Spleen (tissue), 13 donors: ENCODE results near the gene ZCCHC8. TPM values are rescaled to one million over a fixed set of nuclear protein-coding genes. Genes with fewer than 3 reads are reported as not detected.

Experiments
- DNase-seq: peaks from one replicate; pipeline ENCODE4 v3.0.0-alpha.2; 2020
- H3K27ac ChIP-seq, 8 donors: fragments of 200-600 bp; sonication (generic) in 7 of 8; 1 replicate in 4 of 8; 2 replicates in 4 of 8; pipeline versions ENCODE4 v1.5.0 to v1.8.0; 2016 to 2021; ENCODE audit warnings: inconsistent platforms in 4 of 8, mild to moderate bottlenecking in 4 of 8, moderate library complexity in 1 of 8
- H3K27me3 ChIP-seq, 7 donors: fragments of 200-600 bp; sonication (generic) in 6 of 7; replicated peaks in 1 of 7; 1 replicate in 4 of 7; 2 replicates in 3 of 7; pipeline versions ENCODE4 v1.5.0 to v1.8.0; 2016 to 2021; ENCODE audit warnings: inconsistent platforms in 3 of 7, mild to moderate bottlenecking in 1 of 7
- H3K36me3 ChIP-seq, 6 donors: fragments of 200-600 bp; sonication (generic) in 5 of 6; 1 replicate in 4 of 6; 2 replicates in 2 of 6; pipeline versions ENCODE4 v1.5.0 to v1.8.0; 2016 to 2021; ENCODE audit warnings: inconsistent platforms in 2 of 6
- H3K4me1 ChIP-seq, 6 donors: fragments of 200-600 bp; sonication (generic) in 5 of 6; 1 replicate in 3 of 6; 2 replicates in 3 of 6; pipeline versions ENCODE4 v1.5.0 to v1.8.0; 2016 to 2021; ENCODE audit warnings: inconsistent platforms in 3 of 6
- H3K4me3 ChIP-seq, 8 donors: fragments of 200-600 bp; sonication (generic) in 7 of 8; 1 replicate in 4 of 8; 2 replicates in 4 of 8; pipeline versions ENCODE4 v1.5.0 to v1.8.0; 2016 to 2021; ENCODE audit warnings: inconsistent platforms in 4 of 8, mild to moderate bottlenecking in 4 of 8, moderate library complexity in 2 of 8
- H3K9me3 ChIP-seq, 8 donors: fragments of 200-600 bp; sonication (generic) in 7 of 8; 1 replicate in 4 of 8; 2 replicates in 4 of 8; pipeline versions ENCODE4 v1.5.0 to v1.8.0; 2016 to 2021; ENCODE audit warnings: inconsistent platforms in 4 of 8
- POLR2A ChIP-seq, 3 donors: fragments of 450-650 bp; IDR thresholded peaks; one replicate each; pipeline ENCODE4 v1.5.1; 2017; ENCODE audit warnings: antibody characterized with exemption in 3 of 3, mild to moderate bottlenecking in 1 of 3
- POLR2AphosphoS5 ChIP-seq, 3 donors: sonication (generic); formaldehyde crosslinking; IDR thresholded peaks; one replicate each; pipeline ENCODE4 v1.5.1; 2017; ENCODE audit warnings: antibody characterized with exemption in 3 of 3
- WGBS, 5 donors: extraction: QIAGEN DNeasy Blood & Tissue Kit in 3 of 5; methylation state at CpG; one replicate each; pipeline versions ENCODE4 v1.1.5 to v1.1.7; 2013 to 2018; 5-methylcytosine and 5-hydroxymethylcytosine counted together
- intact Hi-C: fragments of 100-400 bp; cut with DNase I; formaldehyde crosslinking; loops from one replicate; pipeline ENCODE4 v1.15.0; 2023; ENCODE audit warnings: low total_unique reads
- long read RNA-seq, 2 donors: transcript quantifications; one replicate each; lab custom pipeline, GENCODE V29; 2026
- polyA plus RNA-seq, 3 donors: library from polyadenylated mRNA; stranded (reverse); fragments of 200-250 nt; gene quantifications; one replicate each; pipeline ENCODE4 v1.2.1, GENCODE V29; 2013
- total RNA-seq, 7 donors: library from RNA; depleted of rRNA in 3 of 7; stranded (reverse); fragments of >200 nt in 3 of 7; fragmentation: NEBNext Ultra II Directional in 4 of 7; extraction: Animal tissue kit (Norgen Biotek cat#: 25700) in 4 of 7; gene quantifications; one replicate each; pipeline versions ENCODE4 v1.1.0 to v1.2.1, GENCODE V29; 2016 to 2021
- TF ChIP-seq, protein P1 (sequence below), 11 experiments: fragments of 200-600 bp in 7 of 11; fragments of 450-650 bp in 4 of 11; sonication (generic) in 4 of 11; IDR thresholded peaks in 8 of 11; conservative IDR thresholded peaks in 3 of 11; 1 replicate in 7 of 11; 2 replicates in 4 of 11; pipeline versions ENCODE4 v1.4.0 to v1.8.0; 2016 to 2021; ENCODE audit warnings: antibody characterized with exemption in 11 of 11, inconsistent platforms in 4 of 11, mild to moderate bottlenecking in 1 of 11
- donor health status: healthy with polysubstance abuse.
- donor health status: DM: no; HTN: no; CAD: no; lungs with moderate emphysema.
- donor health status: DM: no; HTN: no; CAD: no.
- donor health status: Bipolar disorder and iron deficiency.
- donor health status: healthy.
- donor health status: DM: no; HTN: no; CAD: no.
- donor health status: DM: yes; HTN: yes; CAD: no.

The ZCCHC8 gene
- total RNA-seq (10 to 100 TPM; 28.2 to 37.1 (median 31.1) TPM), polyA plus RNA-seq (10 to 100 TPM; 20.6 to 25.9 (median 24.5) TPM)
- long read RNA-seq, donor 1 = 0 reads
- long read RNA-seq, donor 2 = 0 reads

DNA sequence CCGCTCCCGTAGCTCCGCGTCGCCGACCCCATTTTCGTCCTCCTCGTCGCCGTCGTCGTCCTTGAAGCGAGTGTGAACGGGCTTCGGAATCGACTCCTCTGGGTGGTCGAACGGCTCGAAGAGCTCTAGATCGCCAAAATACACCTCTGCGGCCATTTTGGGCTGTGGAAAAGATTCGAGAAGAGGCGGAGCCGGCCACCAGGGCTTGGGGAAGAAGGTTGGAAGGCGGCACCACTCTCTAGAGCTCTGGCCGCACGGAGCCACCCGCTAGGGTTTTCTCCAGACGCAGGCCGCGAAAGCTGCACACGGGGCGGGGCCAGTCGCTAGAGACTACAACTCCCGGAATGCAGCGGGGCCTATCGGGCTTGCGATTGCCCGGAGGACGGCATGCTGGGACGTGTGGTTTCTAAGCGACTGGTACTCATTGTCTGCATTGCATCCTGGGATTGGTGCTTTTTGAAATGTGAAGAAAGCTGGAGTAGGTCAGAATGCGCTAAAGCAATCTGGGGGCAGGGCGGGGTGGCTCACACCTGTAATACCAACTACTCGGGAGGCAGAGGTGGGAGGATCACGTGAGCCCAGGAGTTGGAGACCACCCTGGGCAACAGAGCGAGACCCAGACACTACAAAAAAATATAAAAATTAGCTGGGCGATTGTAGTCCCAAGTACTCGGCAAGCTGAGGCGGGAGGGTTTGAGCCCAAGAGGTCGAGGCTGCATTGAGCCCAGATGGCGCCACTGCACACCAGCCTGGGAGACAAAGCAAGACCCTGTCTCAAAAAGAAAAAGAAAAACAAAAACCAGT is at the start of gene ZCCHC8:
TSS of gene ZCCHC8 (minus strand) at position 248 of the 804 bp plus-strand sequence. CDS start at position 156, 92 bp downstream.
- peaks cover 0 to 53% (median 30%) of the 10 kb centered on the region in 6 donors for H3K36me3 ChIP-seq
- peaks cover 26 to 65% (median 53%) of the 10 kb centered on the region in 6 donors for H3K4me1 ChIP-seq
- DNase-seq = peak; percentile 99
- TF ChIP-seq, protein P1, sequence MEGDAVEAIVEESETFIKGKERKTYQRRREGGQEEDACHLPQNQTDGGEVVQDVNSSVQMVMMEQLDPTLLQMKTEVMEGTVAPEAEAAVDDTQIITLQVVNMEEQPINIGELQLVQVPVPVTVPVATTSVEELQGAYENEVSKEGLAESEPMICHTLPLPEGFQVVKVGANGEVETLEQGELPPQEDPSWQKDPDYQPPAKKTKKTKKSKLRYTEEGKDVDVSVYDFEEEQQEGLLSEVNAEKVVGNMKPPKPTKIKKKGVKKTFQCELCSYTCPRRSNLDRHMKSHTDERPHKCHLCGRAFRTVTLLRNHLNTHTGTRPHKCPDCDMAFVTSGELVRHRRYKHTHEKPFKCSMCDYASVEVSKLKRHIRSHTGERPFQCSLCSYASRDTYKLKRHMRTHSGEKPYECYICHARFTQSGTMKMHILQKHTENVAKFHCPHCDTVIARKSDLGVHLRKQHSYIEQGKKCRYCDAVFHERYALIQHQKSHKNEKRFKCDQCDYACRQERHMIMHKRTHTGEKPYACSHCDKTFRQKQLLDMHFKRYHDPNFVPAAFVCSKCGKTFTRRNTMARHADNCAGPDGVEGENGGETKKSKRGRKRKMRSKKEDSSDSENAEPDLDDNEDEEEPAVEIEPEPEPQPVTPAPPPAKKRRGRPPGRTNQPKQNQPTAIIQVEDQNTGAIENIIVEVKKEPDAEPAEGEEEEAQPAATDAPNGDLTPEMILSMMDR (IDR thresholded peaks at IDR 0.05 in 8 of 11, conservative IDR thresholded peaks at IDR 0.05 in 3 of 11) = peak in 8 of 11 experiments; percentile 19 to 59 (median 42)
- TF ChIP-seq POLR2AphosphoS5 (IDR thresholded peaks at IDR 0.05) (peak; percentile 98 to 99 (median 98)), POLR2A (IDR thresholded peaks at IDR 0.05) (peak; percentile 59 to 97 (median 89))
- intact Hi-C loops = no loop called here
- WGBS, 5 donors = 1 to 6% (median 1%) methylated on average over 16 to 52 of the region's 52 CpGs
- no peaks in the 10 kb centered on the region for H3K9me3 ChIP-seq
- H3K27ac ChIP-seq = peak within 1 kb of the TSS; percentile 90 to 99 (median 98)
- H3K27me3 ChIP-seq = no peaks in the 10 kb centered on the region
- H3K4me3 ChIP-seq = peak within 1 kb of the TSS; percentile 61 to 85 (median 76)

DNA sequence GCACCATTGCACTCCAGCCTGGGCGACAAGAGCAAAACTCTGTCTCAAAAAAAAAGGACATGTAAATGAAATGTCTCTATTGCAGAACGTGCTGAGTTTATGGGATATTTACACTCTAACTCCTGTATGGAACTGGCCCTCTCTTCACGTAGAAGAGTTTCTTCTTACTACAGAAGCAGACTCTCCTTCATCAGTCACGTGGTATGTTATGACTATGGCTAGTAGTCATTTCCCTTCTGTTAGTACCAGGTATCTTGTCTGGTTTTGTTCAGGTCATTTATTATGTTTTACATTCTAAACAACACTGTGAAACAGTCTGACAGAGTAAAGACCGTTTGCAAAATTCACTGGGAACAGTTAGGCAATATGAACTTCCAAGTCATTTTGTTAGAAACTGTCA is 46.6 kb upstream of the ZCCHC8 start:
- no peaks in the 10 kb centered on the region for H3K9me3 ChIP-seq
- no peak overlapping the region for H3K4me3 ChIP-seq
- intact Hi-C loops = no loop called here
- H3K27me3 ChIP-seq = no peaks in the 10 kb centered on the region
- H3K36me3 ChIP-seq = peaks cover 2 to 99% (median 35%) of the 10 kb centered on the region in 6 donors
- WGBS, 5 donors = 84 to 95% (median 85%) methylated on average over 5 of the region's 5 CpGs
- no peak overlapping the region for H3K27ac ChIP-seq
- H3K4me1 ChIP-seq = peaks cover 0 to 6% (median 0%) of the 10 kb centered on the region in 6 donors
- DNase-seq = no peak
- TF ChIP-seq POLR2AphosphoS5 (IDR thresholded peaks at IDR 0.05) = no peak
- no peak for TF ChIP-seq POLR2A (IDR thresholded peaks at IDR 0.05)
- TF ChIP-seq, protein P1 (IDR thresholded peaks at IDR 0.05 in 8 of 11, conservative IDR thresholded peaks at IDR 0.05 in 3 of 11) = no peak

DNA sequence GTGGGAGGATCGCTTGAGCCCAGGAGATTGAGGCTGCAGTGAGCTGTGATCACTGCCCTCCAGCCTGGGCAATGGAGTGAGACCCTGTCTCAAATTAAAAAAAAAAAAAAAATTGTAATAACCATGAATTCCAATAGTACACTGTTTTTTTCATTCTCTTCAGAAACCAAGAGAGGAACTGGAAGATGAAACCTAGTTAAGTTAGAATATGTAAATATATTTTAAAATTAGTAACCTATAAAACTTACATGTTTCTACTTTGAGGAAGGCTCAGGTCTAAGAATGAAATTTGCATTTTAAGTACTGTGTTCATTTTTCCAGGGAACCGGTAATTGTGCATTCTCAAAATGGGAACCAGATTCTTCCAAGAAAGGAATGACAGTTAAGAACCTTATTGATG is 45.1 kb upstream of the ZCCHC8 start:
- WGBS, 5 donors = 71 to 88% (median 80%) methylated on average over 2 of the region's 2 CpGs
- H3K36me3 ChIP-seq = peaks cover 2 to 99% (median 25%) of the 10 kb centered on the region in 6 donors
- no peak overlapping the region for H3K4me3 ChIP-seq
- H3K9me3 ChIP-seq = no peaks in the 10 kb centered on the region
- H3K27me3 ChIP-seq = no peaks in the 10 kb centered on the region
- intact Hi-C loops = no loop called here
- peak overlapping the region in 1 of 8 donors; percentile 31 for H3K27ac ChIP-seq
- TF ChIP-seq POLR2A (IDR thresholded peaks at IDR 0.05) = no peak
- TF ChIP-seq, protein P1 (IDR thresholded peaks at IDR 0.05 in 8 of 11, conservative IDR thresholded peaks at IDR 0.05 in 3 of 11) = no peak
- TF ChIP-seq POLR2AphosphoS5 (IDR thresholded peaks at IDR 0.05) = no peak
- no peak for DNase-seq
- peaks cover 0 to 6% (median 0%) of the 10 kb centered on the region in 6 donors for H3K4me1 ChIP-seq

DNA sequence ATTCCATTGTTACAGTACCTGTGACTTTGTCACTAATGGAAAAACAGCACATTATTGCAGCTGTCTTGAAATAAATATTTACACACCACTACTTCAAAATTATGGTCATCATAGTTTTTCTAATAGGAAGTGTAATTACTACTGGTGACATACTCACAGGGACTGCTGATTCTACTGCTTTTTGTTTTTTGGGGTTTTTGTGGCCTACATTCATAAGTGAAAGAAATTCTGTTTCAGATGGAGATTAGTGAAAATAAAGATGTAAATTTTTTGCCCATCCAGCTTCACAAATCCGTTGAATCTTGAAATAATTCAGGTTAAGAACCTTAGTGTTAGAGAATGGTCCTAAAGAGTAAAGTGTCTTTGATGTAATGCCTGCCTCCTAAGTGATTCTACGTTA is 43.8 kb upstream of the ZCCHC8 start:
- intact Hi-C loops = no loop called here
- Histone ChIP-seq H3K36me3 (peaks cover 0 to 96% (median 22%) of the 10 kb centered on the region in 6 donors), H3K4me1 (peaks cover 0 to 6% (median 0%) of the 10 kb centered on the region in 6 donors), H3K27me3 (no peaks in the 10 kb centered on the region), H3K9me3 (no peaks in the 10 kb centered on the region), H3K27ac (peak overlapping the region in 1 of 8 donors; percentile 15), H3K4me3 (no peak overlapping the region)
- DNase-seq = no peak
- TF ChIP-seq POLR2AphosphoS5 (IDR thresholded peaks at IDR 0.05) = no peak
- WGBS, 5 donors = 81 to 88% (median 86%) methylated on average over 2 of the region's 2 CpGs
